SW480 (cell line): ENCODE results near the gene CD74.

Source experiments
- DNase-seq: peaks from one replicate; pipeline ENCODE4 v3.0.0-alpha.2; 2016; ENCODE audit warnings: low spot score

CD74 gene

GRCh38 chr5:150397146-150397781, 15.4 kb downstream of the CD74 start:
- DNase-seq: no peak

DNA sequence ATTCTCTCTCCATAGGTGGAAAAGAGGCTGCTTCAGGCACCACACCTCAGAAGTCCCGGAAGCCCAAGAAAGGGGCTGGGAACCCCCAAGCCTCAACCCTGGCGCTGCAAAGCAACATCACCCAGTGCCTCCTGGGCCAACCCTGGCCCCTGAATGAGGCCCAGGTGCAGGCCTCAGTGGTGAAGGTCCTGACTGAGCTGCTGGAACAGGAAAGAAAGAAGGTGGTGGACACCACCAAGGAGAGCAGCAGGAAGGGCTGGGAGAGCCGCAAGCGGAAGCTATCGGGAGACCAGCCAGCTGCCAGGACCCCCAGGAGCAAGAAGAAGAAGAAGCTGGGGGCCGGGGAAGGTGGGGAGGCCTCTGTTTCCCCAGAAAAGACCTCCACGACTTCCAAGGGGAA, 16.4 kb downstream of the CD74 start:
- no peak for DNase-seq

DNA sequence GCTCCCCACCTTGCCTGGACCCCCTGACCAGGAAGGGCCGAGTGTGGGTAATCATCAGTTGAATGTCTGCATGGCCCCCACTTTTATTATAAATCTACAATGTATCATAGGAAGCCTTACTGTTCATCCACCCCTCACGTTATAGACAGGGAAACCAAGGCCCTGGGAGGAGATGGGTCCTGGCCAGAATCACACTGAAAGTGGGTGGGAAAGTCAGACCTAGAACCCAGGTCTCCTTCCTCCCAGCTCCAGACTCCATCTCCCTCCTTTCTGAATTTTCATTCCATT, 17.1 kb downstream of the CD74 start:
- no peak for DNase-seq

DNA sequence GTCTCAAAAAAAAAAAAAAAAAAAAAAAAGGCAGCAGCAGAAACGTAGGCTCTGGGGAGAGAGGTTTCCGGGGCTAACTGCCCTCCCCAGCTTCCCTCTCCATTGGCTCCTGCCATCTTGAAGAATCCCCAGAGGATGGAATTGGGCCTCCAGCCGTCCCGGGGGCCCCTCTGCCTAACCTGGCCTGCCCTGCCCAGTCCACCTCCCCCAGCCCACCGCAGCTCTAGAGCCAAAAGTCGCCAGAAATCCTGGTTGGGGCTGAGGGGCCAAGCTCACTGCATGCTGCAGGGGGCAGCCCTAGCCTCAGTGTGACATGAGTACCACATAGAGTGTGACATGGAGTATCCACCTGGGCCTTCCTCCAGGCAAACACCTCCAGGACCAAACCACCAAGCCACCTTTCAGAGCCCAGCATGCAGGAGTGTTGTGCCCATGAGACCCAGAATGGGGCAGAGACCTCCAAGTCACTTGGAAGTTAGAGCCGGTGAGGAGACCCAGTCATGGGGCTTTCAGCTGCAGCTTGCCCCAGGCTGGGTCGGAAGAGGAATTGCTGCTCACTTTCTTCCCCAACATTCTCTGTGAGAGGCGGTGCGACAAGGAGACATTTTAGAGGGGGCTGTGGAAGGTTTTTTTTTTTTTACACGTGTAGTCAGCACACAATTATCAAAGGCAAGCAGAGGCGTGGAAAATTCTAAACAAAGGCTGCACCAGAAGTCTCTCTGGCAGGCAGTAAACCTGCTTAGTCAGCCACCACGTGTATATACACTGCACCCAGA, 17.6 kb downstream of the CD74 start:
- no peak for DNase-seq

DNA sequence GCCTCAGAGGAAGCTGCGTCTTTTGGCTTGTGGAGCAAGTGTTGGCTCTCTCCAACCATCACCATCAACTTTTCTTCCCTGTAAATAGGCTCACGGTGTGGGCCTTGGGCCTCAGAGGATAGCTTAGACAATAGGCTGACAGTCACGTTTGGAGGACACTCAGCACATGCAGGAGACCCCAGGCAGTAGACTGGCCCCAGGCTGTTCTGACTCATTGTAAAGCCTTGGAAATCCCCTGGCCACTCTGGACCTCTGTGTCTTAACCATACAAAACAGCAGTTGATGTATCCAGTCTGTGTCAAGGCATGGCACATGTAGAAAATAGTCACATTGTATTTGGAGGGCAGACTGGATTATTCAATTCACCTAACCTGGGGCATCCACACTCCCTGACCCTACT, 18.6 kb downstream of the CD74 start:
- DNase-seq: no peak

- DNase-seq: no peak
Measured at GRCh38 chr5:150393096-150393645, 19.5 kb downstream of the CD74 start.

DNA sequence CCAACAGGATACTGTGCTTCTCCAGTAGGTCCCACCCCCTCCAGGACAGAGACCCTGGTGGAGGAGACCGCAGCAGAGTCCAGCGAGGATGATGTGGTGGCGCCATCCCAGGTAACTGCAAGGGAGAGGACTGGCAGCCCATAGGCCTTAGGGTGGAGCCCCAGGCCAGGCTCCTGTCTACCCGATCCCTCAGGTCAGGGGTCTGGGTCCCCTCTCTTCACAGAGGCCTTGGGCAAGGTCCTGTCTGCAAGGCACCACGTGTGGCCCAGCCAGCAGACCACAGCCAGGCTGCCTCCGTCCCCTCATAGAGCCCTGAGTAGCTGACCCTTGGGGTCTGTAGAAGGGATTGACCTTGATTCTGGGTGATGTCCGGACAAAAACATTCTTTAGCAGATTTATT, 20.0 kb downstream of the CD74 start:
- no peak for DNase-seq

DNA sequence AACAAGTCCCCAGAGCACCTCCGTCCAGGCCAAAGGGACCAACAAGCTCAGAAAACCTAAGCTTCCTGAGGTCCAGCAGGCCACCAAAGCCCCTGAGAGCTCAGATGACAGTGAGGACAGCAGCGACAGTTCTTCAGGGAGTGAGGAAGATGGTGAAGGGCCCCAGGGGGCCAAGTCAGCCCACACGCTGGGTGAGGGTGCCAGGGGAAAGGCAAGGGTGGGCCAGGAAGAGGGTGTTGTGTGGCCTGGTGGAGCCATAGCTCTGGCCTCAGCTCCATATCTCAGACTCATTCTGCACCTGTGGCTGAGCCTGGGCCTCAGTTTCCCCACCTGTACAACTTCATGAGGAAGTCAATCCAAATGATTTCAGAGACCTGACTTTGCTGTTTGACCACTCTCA, 20.7 kb downstream of the CD74 start:
- no peak for DNase-seq

- no peak for DNase-seq
Measured at GRCh38 chr5:150391064-150391834, 21.5 kb downstream of the CD74 start.

- DNase-seq: no peak
Measured at GRCh38 chr5:150389531-150390266, 23.0 kb downstream of the CD74 start.

DNA sequence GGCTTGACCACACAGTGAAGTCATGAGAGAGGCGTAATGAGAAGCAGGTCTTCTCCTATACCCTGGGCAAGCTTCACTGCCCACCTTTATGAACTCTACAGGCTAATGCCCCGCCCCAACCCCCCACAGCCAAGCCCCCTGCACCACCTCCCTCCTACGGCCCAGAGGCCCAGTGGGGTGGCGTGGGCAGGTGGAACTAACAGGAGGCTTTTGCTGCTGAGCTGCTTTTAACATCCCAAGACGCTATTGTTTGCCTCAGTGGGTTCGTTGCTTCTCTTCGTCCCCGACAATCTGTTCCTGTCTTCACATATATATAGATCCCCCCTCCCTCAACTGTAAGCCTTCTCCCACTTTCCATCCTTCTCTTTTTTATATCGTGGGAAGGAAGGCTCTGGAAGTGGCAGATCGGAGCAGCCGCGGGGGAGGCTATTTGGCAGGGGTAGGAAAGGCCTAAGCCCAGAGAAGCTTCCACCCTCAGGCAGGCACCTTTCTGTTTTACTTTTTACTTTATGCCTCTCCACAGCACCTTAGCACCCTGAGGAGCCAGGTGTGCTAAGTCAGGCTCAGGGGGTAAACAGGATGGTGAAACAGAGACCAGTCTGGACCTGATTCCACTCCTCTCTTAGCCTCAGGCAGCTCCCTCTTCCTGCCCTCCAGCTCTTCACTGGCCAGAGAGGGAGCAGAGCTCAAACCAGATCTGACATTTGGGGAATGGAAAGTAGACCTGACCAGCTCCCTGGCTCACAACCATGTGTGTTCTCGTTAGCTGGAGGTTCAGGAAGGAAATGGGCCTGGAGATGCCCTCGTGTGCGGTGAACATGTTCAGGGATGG, 26.5 kb downstream of the CD74 start:
- DNase-seq: no peak

GRCh38 chr5:150384701-150385100, 28.0 kb downstream of the CD74 start:
- DNase-seq: no peak

DNA sequence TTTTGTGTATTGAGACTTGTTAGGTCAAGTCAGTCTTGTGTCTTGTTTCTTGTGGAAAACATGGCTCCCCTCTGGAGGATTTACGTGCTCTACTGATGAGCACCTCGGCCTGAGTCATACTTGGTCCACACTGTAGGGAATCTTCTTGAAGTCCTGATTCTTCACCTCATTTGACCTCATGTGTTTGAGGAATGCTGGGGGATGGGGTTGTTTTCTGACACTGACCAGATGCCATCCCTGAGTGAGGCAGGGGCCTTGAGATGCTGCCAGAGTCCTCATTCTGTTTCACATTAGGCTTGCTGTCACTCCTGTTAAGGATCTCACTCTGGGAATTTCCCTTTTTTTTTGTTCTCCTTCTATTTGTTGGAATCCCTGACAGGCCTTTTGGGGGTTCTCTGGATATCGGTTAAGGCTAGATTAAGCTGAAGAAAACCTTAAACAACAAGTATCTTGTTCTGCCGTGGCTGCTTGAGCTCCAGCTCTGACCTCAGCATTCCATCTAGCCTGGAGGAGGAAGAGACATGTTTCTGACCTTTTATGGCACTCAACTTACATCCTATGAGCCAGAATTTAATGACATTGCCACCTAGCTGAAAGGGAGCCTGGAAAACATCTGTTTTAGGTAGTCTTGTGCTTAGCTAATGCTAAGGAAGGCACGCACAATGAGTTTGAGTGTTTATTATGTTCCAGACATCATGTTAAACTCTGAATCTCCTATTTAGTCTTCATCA, 34.6 kb downstream of the CD74 start:
- DNase-seq: no peak

DNA sequence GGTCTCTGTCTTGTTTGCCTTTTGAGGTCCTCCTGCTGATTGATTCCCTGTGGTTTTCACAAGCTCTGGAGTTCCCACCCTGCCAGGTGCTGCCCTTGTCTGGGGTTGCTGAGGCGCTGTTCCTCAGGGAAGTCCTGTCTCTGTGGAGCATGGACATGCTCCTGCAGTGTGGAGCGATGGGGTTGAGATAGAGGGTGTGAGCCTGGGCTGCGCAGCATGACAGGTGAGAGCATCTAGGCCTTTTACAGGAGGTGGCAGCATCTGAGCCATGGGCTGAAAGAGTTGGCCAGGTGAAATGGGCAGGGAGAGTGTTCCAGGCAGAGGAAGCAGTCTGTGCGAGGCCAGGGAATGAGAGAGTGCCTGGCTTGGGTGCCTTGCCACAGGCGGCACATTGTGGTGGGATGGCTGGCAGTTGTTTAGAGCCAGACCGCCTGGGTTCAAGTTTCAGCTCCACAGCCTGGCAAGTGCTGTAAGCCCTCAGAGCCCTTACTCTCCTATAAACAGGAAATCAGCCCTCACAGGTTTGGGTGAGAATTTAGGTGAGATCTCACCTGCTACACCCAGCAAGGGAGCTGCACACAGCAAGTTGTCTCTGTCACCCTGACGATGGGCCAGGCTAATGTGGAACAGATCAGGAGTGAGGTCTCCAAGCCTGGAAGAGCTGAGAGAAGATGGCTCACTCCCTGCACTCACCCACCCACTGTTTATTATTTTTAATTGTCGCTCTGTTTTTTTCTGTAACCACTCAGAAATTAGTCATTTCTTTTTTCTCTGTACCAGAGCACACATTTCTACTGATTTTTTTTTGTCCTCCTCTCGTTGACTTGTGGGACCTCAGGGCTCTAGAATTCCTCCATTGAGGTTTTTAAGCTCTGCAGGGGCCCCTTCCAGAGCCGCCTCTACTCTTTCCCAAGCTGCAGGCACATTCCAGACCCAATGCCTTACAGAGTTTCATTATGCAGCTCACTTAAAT, 35.6 kb downstream of the CD74 start:
- no peak for DNase-seq

DNA sequence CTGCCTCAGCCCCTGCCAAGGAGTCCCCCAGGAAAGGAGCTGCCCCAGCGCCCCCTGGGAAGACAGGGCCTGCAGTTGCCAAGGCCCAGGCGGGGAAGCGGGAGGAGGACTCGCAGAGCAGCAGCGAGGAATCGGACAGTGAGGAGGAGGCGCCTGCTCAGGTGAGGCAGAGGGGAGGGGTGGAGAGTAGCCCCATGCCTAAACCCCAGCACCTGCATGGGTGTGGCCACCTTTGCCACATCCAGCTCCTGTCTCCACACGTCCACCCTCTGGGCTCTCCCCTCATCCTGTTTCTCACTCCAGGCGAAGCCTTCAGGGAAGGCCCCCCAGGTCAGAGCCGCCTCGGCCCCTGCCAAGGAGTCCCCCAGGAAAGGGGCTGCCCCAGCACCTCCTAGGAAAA, 38.1 kb downstream of the CD74 start:
- no peak for DNase-seq

DNA sequence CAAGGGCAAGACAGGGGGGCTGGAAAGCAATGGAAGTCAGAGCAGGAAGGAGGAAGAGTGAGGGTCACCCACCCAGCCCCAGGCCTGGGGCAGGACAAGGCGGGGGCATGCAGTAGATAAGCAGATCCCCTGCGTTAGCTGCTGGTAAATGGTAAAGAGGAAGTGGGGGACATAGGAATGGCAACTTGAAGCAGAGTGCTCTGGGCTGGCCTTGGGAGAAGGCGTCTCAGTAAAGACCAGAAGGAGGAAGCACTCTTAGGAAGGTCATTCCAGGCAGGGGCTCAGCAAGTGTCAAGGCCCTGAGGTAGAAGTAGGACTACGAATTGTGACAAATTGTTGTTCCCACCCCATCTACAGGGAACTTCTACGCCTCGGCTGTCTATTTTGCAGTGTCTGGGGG, 40.1 kb downstream of the CD74 start:
- DNase-seq: no peak

DNA sequence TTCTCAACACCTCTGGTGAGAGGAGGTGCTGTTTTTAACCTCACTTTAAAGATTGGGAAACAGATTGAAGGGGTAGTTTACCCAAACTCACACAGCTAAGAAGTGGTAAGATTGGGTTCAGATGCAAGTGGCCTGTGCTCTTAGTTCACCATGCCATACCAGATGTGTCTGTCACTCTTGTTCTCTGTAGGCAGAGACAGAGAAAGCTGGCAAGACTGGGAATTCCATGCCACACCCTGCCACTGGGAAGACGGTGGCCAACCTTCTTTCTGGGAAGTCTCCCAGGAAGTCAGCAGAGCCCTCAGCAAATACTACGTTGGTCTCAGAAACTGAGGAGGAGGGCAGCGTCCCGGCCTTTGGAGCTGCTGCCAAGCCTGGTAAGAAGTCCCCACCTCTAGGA, 44.2 kb downstream of the CD74 start:
- DNase-seq: no peak

GRCh38 chr5:150364004-150364403, 48.7 kb downstream of the CD74 start:
- no peak for DNase-seq

GRCh38 chr5:150363185-150363584, 49.5 kb downstream of the CD74 start:
- DNase-seq: no peak

GRCh38 chr5:150361301-150361700, 51.4 kb downstream of the CD74 start:
- no peak for DNase-seq
